Medulla oblongata (tissue), 1 donor: ENCODE measurements around the gene CPED1.
A peak's percentile ranks its signal among the peaks of the same experiment; 100 is the strongest.
"Not testable (repeated sequence)": the region's sequence is repeated elsewhere in the genome, so short reads cannot be mapped to it uniquely, and the experiment has no call there.

Experiments used
- DNase-seq: peaks from one replicate; pipeline ENCODE4 v3.0.0-alpha.2; 2015; ENCODE audit errors: extremely low spot score

The CPED1 gene

GRCh38 chr7:121069346-121070100 is 81.0 kb downstream of the CPED1 start:
- DNase-seq, result no peak

GRCh38 chr7:121071132-121071531 is 82.6 kb downstream of the CPED1 start:
- no peak for DNase-seq

GRCh38 chr7:121071662-121072061 is 83.2 kb downstream of the CPED1 start:
- no peak for DNase-seq

- DNase-seq, result no peak
Measured at GRCh38 chr7:121072826-121073225, 84.3 kb downstream of the CPED1 start.

GRCh38 chr7:121073463-121074099 is 85.1 kb downstream of the CPED1 start:
- DNase-seq, result no peak

- DNase-seq, result not testable (repeated sequence)
Measured at GRCh38 chr7:121075424-121075841, 86.9 kb downstream of the CPED1 start.

- DNase-seq, result no peak
Measured at GRCh38 chr7:121075952-121076349, 87.4 kb downstream of the CPED1 start.

GRCh38 chr7:121076350-121077164 is 88.0 kb downstream of the CPED1 start:
- DNase-seq, result no peak

GRCh38 chr7:121077165-121077630 is 88.7 kb downstream of the CPED1 start:
- DNase-seq, result no peak

- DNase-seq, result no peak
Measured at GRCh38 chr7:121078701-121079227, 90.3 kb downstream of the CPED1 start.

- DNase-seq, result no peak
Measured at GRCh38 chr7:121079425-121080169, 91.1 kb downstream of the CPED1 start.

- no peak for DNase-seq
Measured at GRCh38 chr7:121080257-121080912, 91.9 kb downstream of the CPED1 start.

- no peak for DNase-seq
Measured at GRCh38 chr7:121080913-121081326, 92.4 kb downstream of the CPED1 start.

GRCh38 chr7:121081327-121081936 is 92.9 kb downstream of the CPED1 start:
- DNase-seq, result peak; percentile 85

- no peak for DNase-seq
Measured at GRCh38 chr7:121082400-121083101, 94.0 kb downstream of the CPED1 start.

- no peak for DNase-seq
Measured at GRCh38 chr7:121083138-121083789, 94.8 kb downstream of the CPED1 start.

GRCh38 chr7:121083790-121084251 is 95.3 kb downstream of the CPED1 start:
- DNase-seq, result no peak

GRCh38 chr7:121084256-121084655 is 95.7 kb downstream of the CPED1 start:
- no peak for DNase-seq

- DNase-seq, result no peak
Measured at GRCh38 chr7:121084748-121085336, 96.3 kb downstream of the CPED1 start.
